HG02840 (cell line): Measurements from ENCODE around the gene OR8B12.
"Not testable (repeated sequence)": the region's sequence is repeated elsewhere in the genome, so short reads cannot be mapped to it uniquely, and the experiment has no call there.

Source experiments
- ATAC-seq: cut with Tn5 transposase; IDR thresholded peaks from one replicate; pipeline ENCODE4 v1.9.1; 2021; ENCODE audit warnings: mild to moderate bottlenecking, moderate library complexity, moderate number of reproducible peaks; ENCODE audit not compliant: unreplicated experiment, low FRiP score

The OR8B12 gene

DNA sequence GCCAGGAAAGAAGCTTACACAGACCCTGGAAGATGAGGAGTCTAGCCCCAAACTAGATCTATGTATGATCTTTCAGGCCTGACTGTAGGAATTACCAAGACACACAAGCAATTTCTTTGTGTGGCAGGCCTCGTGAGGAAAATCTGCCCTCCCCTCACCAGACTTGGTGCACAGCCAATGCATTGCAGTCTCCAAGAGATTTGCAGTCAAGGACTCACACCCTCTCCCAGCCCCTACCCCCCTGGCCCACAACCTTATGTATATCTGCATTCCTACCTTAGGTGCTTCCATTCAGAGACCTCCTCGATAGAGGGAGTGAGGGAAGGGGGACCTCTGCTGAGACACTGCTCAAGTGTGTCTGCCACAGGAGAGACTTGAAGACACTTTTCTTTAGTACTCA is 9.8 kb downstream of the OR8B12 start:
- no peak for ATAC-seq

DNA sequence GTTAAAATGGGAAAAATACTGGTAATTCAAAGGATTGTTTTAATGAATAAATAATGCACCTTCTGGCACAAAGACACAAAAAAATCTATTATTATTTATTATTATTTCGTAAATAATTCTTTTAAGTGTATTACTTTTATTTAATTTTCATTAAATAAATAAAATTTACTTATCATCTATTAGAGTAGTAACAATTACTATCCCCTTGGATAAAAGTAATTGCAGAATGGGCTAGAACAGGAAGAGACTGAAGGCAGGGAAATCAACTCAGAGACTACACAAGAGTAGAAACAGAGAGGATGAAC is 23.0 kb downstream of the OR8B12 start:
- ATAC-seq = no peak

DNA sequence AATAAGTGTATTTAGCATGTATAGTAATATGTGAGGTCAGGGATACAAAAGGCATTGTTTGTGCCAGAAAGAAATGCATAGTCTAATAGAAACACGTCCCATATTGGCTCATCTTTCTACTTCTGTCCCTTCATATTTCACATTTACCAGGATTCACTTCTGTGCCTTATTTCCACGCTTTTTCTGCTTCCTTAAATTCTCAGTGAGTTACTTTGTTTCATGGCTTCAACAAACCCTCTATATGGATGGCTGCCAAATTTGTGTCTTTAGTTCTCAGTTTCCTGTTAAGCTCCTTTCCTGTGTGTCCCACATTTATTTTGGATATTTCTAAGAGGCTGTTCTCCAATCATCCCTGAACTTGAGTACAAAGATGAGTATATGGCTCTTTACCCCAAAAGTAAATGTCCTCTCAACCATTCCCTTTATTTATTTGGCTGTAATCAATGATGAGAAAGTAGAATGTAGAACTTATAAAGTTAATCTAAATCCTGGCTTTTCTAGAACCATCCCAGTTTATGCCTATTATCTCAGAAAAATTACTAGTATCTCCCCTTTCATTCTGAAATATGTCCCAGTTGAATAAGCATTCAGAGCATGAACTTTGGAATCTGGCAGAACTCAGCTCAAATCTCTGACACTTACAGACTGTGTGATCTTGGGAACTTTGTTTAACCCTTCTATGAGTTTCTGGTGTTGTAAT is 23.5 kb downstream of the OR8B12 start:
- ATAC-seq = no peak

DNA sequence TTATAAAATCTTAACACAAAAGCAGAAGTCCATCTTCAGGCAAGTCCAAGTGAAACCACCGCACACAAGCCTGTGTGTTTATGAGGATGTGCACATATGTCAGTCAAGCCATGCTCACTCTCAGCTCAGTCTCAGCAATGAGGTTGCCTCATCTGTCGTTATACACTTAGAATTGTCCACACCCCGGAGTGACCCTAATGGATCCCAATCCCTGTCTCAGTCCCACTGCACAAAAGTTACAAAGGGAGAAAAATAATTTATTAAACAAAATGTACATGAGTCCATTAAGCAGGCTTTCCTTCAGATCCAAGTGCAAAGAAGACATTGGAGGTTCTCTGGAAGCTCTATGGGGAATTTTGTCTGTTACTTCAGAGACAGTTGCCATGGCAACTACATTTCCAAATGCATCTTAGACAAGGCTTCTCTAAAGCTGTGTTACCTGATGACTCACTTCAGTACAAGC is 24.4 kb downstream of the OR8B12 start:
- no peak for ATAC-seq

DNA sequence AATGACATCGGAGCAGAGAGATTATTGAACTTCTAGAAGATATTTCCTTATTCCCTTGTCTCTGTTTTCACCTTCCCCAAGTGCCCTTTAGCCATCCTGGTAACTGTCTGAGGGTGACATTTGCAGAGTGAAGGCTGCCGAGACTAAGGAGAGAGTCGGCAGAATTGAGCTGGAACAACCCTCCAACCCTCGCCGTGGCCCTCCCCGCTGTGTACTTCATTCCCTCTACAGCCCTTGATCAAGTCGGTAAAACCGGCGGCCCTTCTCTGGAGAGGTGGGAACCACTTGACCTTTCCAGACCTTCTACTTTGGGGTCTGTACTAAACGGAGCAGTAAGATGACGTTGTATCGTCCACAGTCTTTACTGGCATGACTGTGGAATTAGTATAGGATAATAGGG is 26.1 kb downstream of the OR8B12 start:
- no peak for ATAC-seq

DNA sequence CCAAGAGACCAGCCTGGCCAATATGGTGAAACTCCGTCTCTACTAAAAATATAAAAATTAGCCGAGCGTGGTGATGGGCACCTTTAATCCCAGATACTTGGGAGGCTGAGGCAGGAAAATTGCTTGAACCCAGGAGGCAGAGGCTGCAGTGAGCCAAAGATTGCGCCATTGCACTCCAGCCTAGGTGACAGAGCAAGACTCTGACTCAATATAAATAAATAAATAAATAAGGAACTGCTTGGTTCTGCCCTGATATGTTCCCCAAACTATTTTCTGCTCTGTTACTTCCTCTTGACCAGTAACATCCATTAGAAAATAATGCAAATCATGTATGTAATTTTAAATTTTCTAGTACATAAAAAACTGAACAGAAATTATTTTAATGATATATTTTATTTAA is 28.8 kb downstream of the OR8B12 start:
- not testable (repeated sequence) for ATAC-seq

DNA sequence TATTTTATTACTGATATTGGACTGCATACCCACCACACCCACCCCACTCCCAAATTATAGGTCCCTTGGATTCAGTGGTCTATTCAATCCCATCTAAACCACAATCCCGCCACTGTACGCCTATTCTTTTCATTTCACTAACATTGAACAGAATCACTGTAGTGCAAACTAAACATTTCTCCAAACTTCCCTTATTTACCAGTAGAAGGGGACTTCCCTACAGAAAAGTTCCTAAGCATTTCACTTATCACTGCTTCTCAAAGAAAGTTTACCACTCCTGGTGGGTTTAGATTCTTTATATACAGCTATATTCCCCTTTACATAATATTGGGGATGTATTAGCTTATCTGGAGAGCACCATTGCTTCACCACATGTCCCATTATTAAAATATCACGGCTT is 29.3 kb downstream of the OR8B12 start:
- ATAC-seq = no peak

DNA sequence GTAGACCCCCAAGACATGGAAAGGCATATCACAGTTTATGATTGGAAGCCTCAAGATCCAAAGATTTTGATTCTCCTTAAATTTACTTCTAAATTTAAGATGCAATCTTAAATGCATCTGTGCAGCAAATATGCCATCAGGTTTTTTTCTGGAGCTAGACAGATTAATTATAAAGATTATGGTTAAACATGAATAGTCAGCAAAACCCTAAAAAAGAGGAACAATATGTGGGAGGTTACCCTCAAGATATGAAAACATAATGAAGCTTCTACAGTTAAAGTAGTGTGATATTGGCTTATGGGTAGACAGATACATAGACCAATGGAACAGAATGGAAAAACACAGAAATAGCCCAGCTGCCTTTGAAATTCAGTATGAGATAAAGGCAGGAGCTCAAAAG is 31.7 kb downstream of the OR8B12 start:
- no peak for ATAC-seq

DNA sequence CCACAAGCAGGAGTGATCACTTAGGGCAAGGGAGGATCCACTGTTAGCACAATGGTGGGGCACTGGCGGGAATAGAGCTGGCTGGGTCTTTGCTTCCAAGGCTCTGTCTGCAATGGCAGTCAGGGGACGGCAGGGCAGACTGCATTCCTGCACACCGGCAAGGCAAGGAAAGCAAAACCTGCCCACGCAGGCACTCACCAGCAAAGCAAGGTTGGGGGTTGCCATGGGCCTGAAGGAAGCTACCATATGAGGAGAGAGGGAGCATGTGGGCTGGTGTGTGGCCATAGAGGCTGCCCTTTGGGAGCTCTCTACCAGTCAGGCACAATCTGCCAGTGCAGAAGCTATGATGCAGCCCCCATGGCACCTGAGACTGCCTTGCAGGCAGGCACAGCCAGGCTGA is 33.2 kb downstream of the OR8B12 start:
- no peak for ATAC-seq

DNA sequence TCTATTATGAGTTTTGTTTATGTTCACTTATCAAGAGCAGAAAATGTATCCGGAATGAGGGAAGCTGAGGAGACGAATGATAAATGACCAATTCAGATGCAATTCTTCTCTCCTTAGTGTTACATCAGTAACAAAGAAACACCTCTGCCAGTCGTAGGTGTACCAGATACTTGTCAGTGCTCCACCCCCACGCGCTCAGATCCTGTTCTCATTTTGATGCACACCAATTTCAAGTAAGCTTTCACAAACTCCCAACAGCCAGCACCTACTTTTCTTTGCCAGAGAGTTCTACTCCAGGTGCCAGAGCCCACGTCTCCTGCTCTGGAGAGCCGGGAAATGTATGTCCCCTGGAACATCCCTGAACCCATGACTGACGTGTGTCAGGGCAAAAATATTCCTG is 43.7 kb downstream of the OR8B12 start:
- no peak for ATAC-seq

DNA sequence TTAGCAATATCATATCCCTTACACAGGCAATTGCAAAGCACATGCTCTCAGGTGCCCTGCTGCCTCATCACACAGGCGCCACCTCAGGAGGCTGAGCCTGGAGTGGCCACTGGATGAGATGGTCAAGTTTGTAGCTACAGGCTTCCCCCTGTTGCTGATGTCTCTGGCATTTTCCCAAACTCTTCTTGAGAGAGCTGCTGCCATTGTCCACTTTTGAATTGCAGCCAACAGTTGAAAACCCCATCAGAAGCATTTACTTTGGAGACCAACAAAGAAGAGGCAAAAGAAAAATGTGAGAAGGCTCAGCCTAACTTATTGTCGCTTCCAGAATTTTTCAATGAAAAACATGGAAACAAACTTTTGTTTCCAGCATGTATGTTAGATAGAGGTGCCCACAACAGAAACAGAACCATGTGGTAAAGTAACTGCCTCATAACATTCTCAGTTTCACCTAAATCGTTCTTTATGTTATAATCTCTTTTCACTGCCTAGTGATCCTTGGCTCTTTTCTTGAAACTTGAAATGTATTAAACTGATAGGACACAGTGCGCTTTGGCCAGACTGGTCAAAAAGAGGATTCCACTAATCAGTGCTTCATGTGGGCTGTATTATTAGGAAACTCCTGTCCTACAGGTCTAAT is 50.3 kb downstream of the OR8B12 start:
- no peak for ATAC-seq
